Fibroblast of lung (primary cell): ENCODE data around the gene SERBP1. TPM values are rescaled to one million over a fixed set of nuclear protein-coding genes. Genes with fewer than 3 reads are reported as not detected.

ENCODE experiments used
- DNase-seq, 2 donors: peaks; one replicate each; pipeline versions ENCODE4 v3.0.0 to v3.0.0-alpha.2; 2010; ENCODE audit warnings: low read depth in 2 of 2
- H2AFZ ChIP-seq: 2 replicates; pipeline ENCODE4 v1.5.1; 2012; ENCODE audit warnings: low read length, control low read depth, inconsistent platforms
- H3K27ac ChIP-seq: 2 replicates; pipeline ENCODE4 v1.5.1; 2011; ENCODE audit warnings: low read length, control low read depth; ENCODE audit not compliant: insufficient read depth
- H3K27me3 ChIP-seq: 2 replicates; pipeline ENCODE4 v1.5.1; 2011; ENCODE audit warnings: mild to moderate bottlenecking, low read length; ENCODE audit not compliant: control insufficient read depth, insufficient read depth
- H3K36me3 ChIP-seq: 2 replicates; pipeline ENCODE4 v1.5.1; 2011; ENCODE audit warnings: low read length; ENCODE audit not compliant: control insufficient read depth, insufficient read depth
- H3K4me1 ChIP-seq: 2 replicates; pipeline ENCODE4 v1.5.1; 2011; ENCODE audit warnings: low read length; ENCODE audit not compliant: control insufficient read depth, insufficient read depth; ENCODE audit errors: extremely low read depth
- H3K4me2 ChIP-seq: 2 replicates; pipeline ENCODE4 v1.5.1; 2011; ENCODE audit warnings: low read length, control low read depth; ENCODE audit not compliant: insufficient read depth; ENCODE audit errors: extremely low read depth
- H3K4me3 ChIP-seq, 4 experiments: fragments of 200-600 bp in 1 of 4; sonication (generic) in 1 of 4; replicated peaks in 1 of 4; 2 replicates each; pipeline ENCODE4 v1.5.1; 2011 to 2016; ENCODE audit warnings: low read length in 4 of 4, low read depth in 3 of 4, mild to moderate bottlenecking in 3 of 4, control low read depth in 2 of 4, inconsistent platforms in 1 of 4, mixed read lengths in 1 of 4; ENCODE audit not compliant: insufficient read depth in 1 of 4; ENCODE audit errors: control extremely low read depth in 1 of 4
- H3K79me2 ChIP-seq: 2 replicates; pipeline ENCODE4 v1.5.1; 2012; ENCODE audit warnings: mild to moderate bottlenecking, low read length, inconsistent platforms; ENCODE audit not compliant: control insufficient read depth, insufficient read depth
- H3K9ac ChIP-seq: 2 replicates; pipeline ENCODE4 v1.5.1; 2011; ENCODE audit warnings: mild to moderate bottlenecking, low read length, control low read depth; ENCODE audit not compliant: insufficient read depth
- H3K9me3 ChIP-seq: 2 replicates; pipeline ENCODE4 v1.5.1; 2012; ENCODE audit warnings: low read depth, low read length; ENCODE audit not compliant: control insufficient read depth, insufficient read depth
- H4K20me1 ChIP-seq: 2 replicates; pipeline ENCODE4 v1.5.1; 2011; ENCODE audit warnings: low read length; ENCODE audit not compliant: control insufficient read depth, insufficient read depth; ENCODE audit errors: extremely low read depth
- EZH2 ChIP-seq: IDR thresholded peaks from 2 replicates; pipeline ENCODE4 v1.5.1; 2012; ENCODE audit warnings: low read length, control low read depth, mild to moderate bottlenecking; ENCODE audit errors: missing control alignments
- polyA plus RNA-seq, 2 donors: library from polyadenylated mRNA; depleted of rRNA in 1 of 2; stranded (reverse) in 1 of 2; unstranded in 1 of 2; fragments of >200 nt; gene quantifications; 2 replicates each; pipeline ENCODE4 v1.2.1, GENCODE V29; 2011 to 2012; ENCODE audit warnings: missing spikeins in 1 of 2
- total RNA-seq: library from RNA; depleted of rRNA; stranded (reverse); fragments of >200 nt; gene quantifications from 2 replicates; pipeline ENCODE4 v1.2.1, GENCODE V29; 2014
- TF ChIP-seq, protein P1 (sequence below), 2 donors: IDR thresholded peaks in 1 of 2; conservative IDR thresholded peaks in 1 of 2; 1 replicate in 1 of 2; 2 replicates in 1 of 2; pipeline ENCODE4 v1.5.1; 2011 to 2012; ENCODE audit warnings: low read length in 2 of 2, control low read depth in 1 of 2, inconsistent platforms in 1 of 2, low read depth in 1 of 2, mild to moderate bottlenecking in 1 of 2

Gene SERBP1
- total and polyA plus RNA-seq, 2 donors (not counting 1 experiment from before 2014, with no cell fraction given), result 128 to 273 TPM

DNA sequence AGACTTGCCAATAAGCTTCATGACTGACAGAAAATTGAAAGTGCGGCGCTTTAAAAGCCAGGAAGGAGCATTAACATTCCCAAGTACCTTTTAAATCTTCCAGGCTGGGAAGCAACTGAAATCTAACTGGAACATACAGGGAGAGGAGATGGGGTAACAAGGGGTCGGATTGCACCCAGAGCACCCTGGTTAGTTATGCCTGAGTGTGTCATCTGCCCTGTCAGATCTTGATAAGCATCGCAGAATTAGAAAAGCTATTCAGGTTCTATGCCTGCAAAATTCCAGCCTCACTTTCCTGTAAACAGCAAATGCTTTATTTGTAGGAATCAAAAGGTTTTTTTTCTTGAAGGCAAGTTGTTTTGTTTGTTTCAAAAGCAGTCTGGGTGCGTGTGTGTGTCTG lies 58.5 kb downstream of the SERBP1 start:
- DNase-seq, result peak; percentile 2 to 40

GRCh38 chr1:67371043-67371442 lies 59.2 kb downstream of the SERBP1 start:
- Histone ChIP-seq H3K4me2 (no peak overlapping the region), H3K9ac (no peak overlapping the region), H3K27ac (no peak overlapping the region), H3K4me1 (no peaks in the 10 kb centered on the region), H3K4me3 (no peak overlapping the region), H2AFZ (no peak overlapping the region), H3K9me3 (no peaks in the 10 kb centered on the region), H3K27me3 (no peaks in the 10 kb centered on the region), H3K36me3 (no peaks in the 10 kb centered on the region), H3K79me2 (no peaks in the 10 kb centered on the region), H4K20me1 (no peaks in the 10 kb centered on the region)
- TF ChIP-seq EZH2, result no peak
- TF ChIP-seq, protein P1, sequence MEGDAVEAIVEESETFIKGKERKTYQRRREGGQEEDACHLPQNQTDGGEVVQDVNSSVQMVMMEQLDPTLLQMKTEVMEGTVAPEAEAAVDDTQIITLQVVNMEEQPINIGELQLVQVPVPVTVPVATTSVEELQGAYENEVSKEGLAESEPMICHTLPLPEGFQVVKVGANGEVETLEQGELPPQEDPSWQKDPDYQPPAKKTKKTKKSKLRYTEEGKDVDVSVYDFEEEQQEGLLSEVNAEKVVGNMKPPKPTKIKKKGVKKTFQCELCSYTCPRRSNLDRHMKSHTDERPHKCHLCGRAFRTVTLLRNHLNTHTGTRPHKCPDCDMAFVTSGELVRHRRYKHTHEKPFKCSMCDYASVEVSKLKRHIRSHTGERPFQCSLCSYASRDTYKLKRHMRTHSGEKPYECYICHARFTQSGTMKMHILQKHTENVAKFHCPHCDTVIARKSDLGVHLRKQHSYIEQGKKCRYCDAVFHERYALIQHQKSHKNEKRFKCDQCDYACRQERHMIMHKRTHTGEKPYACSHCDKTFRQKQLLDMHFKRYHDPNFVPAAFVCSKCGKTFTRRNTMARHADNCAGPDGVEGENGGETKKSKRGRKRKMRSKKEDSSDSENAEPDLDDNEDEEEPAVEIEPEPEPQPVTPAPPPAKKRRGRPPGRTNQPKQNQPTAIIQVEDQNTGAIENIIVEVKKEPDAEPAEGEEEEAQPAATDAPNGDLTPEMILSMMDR (conservative IDR thresholded peaks at IDR 0.05 in 1 of 2, IDR thresholded peaks at IDR 0.05 in 1 of 2; ENCODE audit: low read depth in 1 of 2, low read length in 2 of 2), result no peak
- DNase-seq, result no peak

More for the DNA sequence above, 58.5 kb downstream of the SERBP1 start:
- Histone ChIP-seq H3K4me3 (no peak overlapping the region), H3K4me2 (no peak overlapping the region), H3K9ac (no peak overlapping the region), H2AFZ (no peak overlapping the region), H4K20me1 (no peaks in the 10 kb centered on the region), H3K4me1 (no peaks in the 10 kb centered on the region), H3K27ac (no peak overlapping the region), H3K9me3 (no peaks in the 10 kb centered on the region), H3K27me3 (no peaks in the 10 kb centered on the region), H3K79me2 (no peaks in the 10 kb centered on the region), H3K36me3 (no peaks in the 10 kb centered on the region)
- TF ChIP-seq EZH2, result no peak
- TF ChIP-seq, protein P1 (conservative IDR thresholded peaks at IDR 0.05 in 1 of 2, IDR thresholded peaks at IDR 0.05 in 1 of 2; ENCODE audit: low read depth in 1 of 2, low read length in 2 of 2), result no peak

DNA sequence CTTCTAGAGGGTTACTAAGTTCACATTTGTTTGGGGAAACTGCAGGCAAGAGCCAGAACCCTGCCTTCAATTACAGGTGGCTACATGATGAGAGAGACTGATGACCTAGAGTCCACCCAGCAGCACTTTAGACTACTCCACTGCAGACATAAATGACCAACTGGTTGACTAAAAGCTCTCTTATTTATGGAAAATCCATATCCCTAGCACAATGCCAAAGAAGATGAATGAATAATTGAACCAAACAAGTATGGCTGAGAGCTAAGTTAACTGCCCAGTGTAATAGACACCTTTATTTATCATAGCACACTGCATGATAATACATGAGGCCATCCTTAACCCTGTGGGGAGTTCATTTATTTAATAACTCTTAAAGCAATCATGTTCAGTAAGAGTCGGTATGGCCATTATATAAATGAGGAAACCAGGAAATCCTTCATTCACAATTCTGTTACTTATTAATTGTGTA lies 62.1 kb downstream of the SERBP1 start:
- Histone ChIP-seq H3K4me2 (no peak overlapping the region), H2AFZ (no peak overlapping the region), H3K9ac (no peak overlapping the region), H4K20me1 (no peaks in the 10 kb centered on the region), H3K4me1 (no peaks in the 10 kb centered on the region), H3K36me3 (no peaks in the 10 kb centered on the region), H3K9me3 (no peaks in the 10 kb centered on the region), H3K4me3 (no peak overlapping the region), H3K79me2 (no peaks in the 10 kb centered on the region), H3K27ac (no peak overlapping the region), H3K27me3 (no peaks in the 10 kb centered on the region)
- TF ChIP-seq, protein P1 (conservative IDR thresholded peaks at IDR 0.05 in 1 of 2, IDR thresholded peaks at IDR 0.05 in 1 of 2; ENCODE audit: low read depth in 1 of 2, low read length in 2 of 2), result no peak
- TF ChIP-seq EZH2, result no peak
- no peak for DNase-seq
